IMR-90 (cell line): ENCODE data around the gene RASGRP1. TPM values are rescaled to one million over a fixed set of nuclear protein-coding genes. Genes with fewer than 3 reads are reported as not detected.

Experiments used
- ATAC-seq: fragments of 200-7000 bp; cut with Tn5 transposase; 2 replicates; pipeline ENCODE4 v1.9.1; 2020; ENCODE audit warnings: low read depth, mild to moderate bottlenecking, moderate library complexity
- BruUV-seq: library from RNA; stranded (reverse); fragments of 400-500 nt; replicated peaks from 2 replicates; lab custom pipeline; 2021; lab: Mats Ljungman, UMichigan
- CTCF ChIA-PET: fragments of 300-600 bp; formaldehyde crosslinking; extraction: SDS; loops from one replicate; lab custom pipeline; 2021; ENCODE audit warnings: antibody characterized with exemption; lab: Yijun Ruan, JAX
- POLR2A ChIA-PET: fragments of 300-600 bp; sonication (Branson Sonifier 250); formaldehyde crosslinking; loops from one replicate; lab custom pipeline; 2022; ENCODE audit warnings: antibody characterized with exemption; ENCODE audit not compliant: unreplicated experiment; lab: Charles Lee
- DNase-seq: peaks from one replicate; pipeline ENCODE4 v3.0.0; 2013
- H2AFZ ChIP-seq: replicated peaks from 2 replicates; pipeline ENCODE3; 2013; ENCODE audit warnings: low read length, mild to moderate bottlenecking; ENCODE audit not compliant: poor library complexity
- H2AK5ac ChIP-seq: 2 replicates; pipeline ENCODE4 v1.6.1; 2013; ENCODE audit warnings: low read depth, low read length, inconsistent platforms
- H2AK9ac ChIP-seq: replicated peaks from 2 replicates; pipeline ENCODE3; 2013; ENCODE audit warnings: mild to moderate bottlenecking, low read depth, low read length, moderate library complexity; ENCODE audit not compliant: poor library complexity
- H2BK120ac ChIP-seq: 2 replicates; pipeline ENCODE4 v1.6.1; 2013; ENCODE audit warnings: low read depth, low read length, inconsistent platforms
- H2BK15ac ChIP-seq: 3 replicates; pipeline ENCODE4 v1.6.1; 2013; ENCODE audit warnings: low read depth, low read length, inconsistent platforms
- H2BK20ac ChIP-seq: 2 replicates; pipeline ENCODE4 v1.6.1; 2013; ENCODE audit warnings: low read depth, mild to moderate bottlenecking, inconsistent platforms, low read length, moderate library complexity
- H2BK5ac ChIP-seq: 2 replicates; pipeline ENCODE4 v1.6.1; 2013; ENCODE audit warnings: mild to moderate bottlenecking, low read depth, low read length, inconsistent platforms; ENCODE audit not compliant: poor library complexity, severe bottlenecking
- H3K14ac ChIP-seq: replicated peaks from 2 replicates; pipeline ENCODE4 v1.6.1; 2013; ENCODE audit warnings: low read depth, low read length, inconsistent platforms
- H3K18ac ChIP-seq: 2 replicates; pipeline ENCODE4 v1.6.1; 2013; ENCODE audit warnings: low read depth, low read length, control low read depth
- H3K23ac ChIP-seq: 2 replicates; pipeline ENCODE4 v1.6.1; 2013; ENCODE audit warnings: low read depth, low read length, inconsistent platforms
- H3K27ac ChIP-seq: 2 replicates; pipeline ENCODE4 v1.5.1; 2013; ENCODE audit warnings: mild to moderate bottlenecking, control low read depth, low read length; ENCODE audit not compliant: insufficient read depth
- H3K27me3 ChIP-seq: 2 replicates; pipeline ENCODE4 v1.6.1; 2013; ENCODE audit warnings: low read length; ENCODE audit not compliant: control insufficient read depth, insufficient read depth
- H3K36me3 ChIP-seq: 2 replicates; pipeline ENCODE4 v1.6.1; 2013; ENCODE audit warnings: low read length, mixed read lengths; ENCODE audit not compliant: control insufficient read depth, insufficient read depth
- H3K4ac ChIP-seq: 2 replicates; pipeline ENCODE4 v1.6.1; 2013; ENCODE audit warnings: low read depth, low read length, inconsistent platforms
- H3K4me1 ChIP-seq: 2 replicates; pipeline ENCODE4 v1.6.1; 2013; ENCODE audit warnings: low read length, mixed read lengths; ENCODE audit not compliant: control insufficient read depth, insufficient read depth
- H3K4me2 ChIP-seq: 2 replicates; pipeline ENCODE4 v1.6.1; 2013; ENCODE audit warnings: low read depth, mild to moderate bottlenecking, control low read depth, low read length, moderate library complexity
- H3K4me3 ChIP-seq: 2 replicates; pipeline ENCODE4 v1.5.1; 2013; ENCODE audit warnings: low read depth, mild to moderate bottlenecking, control low read depth, low read length, moderate library complexity; ENCODE audit not compliant: insufficient read depth
- H3K56ac ChIP-seq: 2 replicates; pipeline ENCODE4 v1.6.1; 2013; ENCODE audit warnings: low read length, inconsistent platforms; ENCODE audit not compliant: insufficient read depth; ENCODE audit errors: extremely low read depth
- H3K79me1 ChIP-seq, 2 experiments: 2 replicates each; pipeline ENCODE4 v1.6.1; 2013; ENCODE audit warnings: low read length in 2 of 2, inconsistent platforms in 1 of 2, low read depth in 1 of 2
- H3K9ac ChIP-seq: 2 replicates; pipeline ENCODE4 v1.6.1; 2013; ENCODE audit warnings: low read depth, low read length, control low read depth
- H3K9me1 ChIP-seq: 2 replicates; pipeline ENCODE4 v1.6.1; 2013; ENCODE audit warnings: low read length, inconsistent platforms; ENCODE audit not compliant: insufficient read depth
- H3K9me3 ChIP-seq: 2 replicates; pipeline ENCODE4 v1.6.1; 2013; ENCODE audit warnings: low read length; ENCODE audit not compliant: control insufficient read depth, insufficient read depth
- H4K20me1 ChIP-seq: 2 replicates; pipeline ENCODE4 v1.6.1; 2013; ENCODE audit warnings: low read length, inconsistent platforms; ENCODE audit not compliant: insufficient read depth
- H4K5ac ChIP-seq: 2 replicates; pipeline ENCODE4 v1.6.1; 2013; ENCODE audit warnings: mild to moderate bottlenecking, low read depth, low read length, control low read depth
- H4K8ac ChIP-seq, 2 experiments: 2 replicates each; pipeline ENCODE4 v1.6.1; 2013; ENCODE audit warnings: low read depth in 2 of 2, low read length in 2 of 2, control low read depth in 1 of 2, inconsistent platforms in 1 of 2
- H4K91ac ChIP-seq: 2 replicates; pipeline ENCODE4 v1.6.1; 2013; ENCODE audit warnings: low read depth, low read length, inconsistent platforms; ENCODE audit not compliant: insufficient read depth
- BHLHE40 ChIP-seq: fragments of 150-350 bp; IDR thresholded peaks from 2 replicates; pipeline ENCODE4 v1.6.1; 2016; ENCODE audit warnings: mild to moderate bottlenecking, low read depth, low read length
- CEBPB ChIP-seq: IDR thresholded peaks from 2 replicates; pipeline ENCODE4 v1.6.1; 2012; ENCODE audit warnings: low read depth, low read length, improper control_type of control experiment
- CHD1 ChIP-seq: IDR thresholded peaks from 2 replicates; pipeline ENCODE4 v1.6.1; 2012; ENCODE audit warnings: low read depth, low read length, improper control_type of control experiment
- FOS ChIP-seq: fragments of 150-350 bp; IDR thresholded peaks from 2 replicates; pipeline ENCODE4 v1.6.1; 2016; ENCODE audit warnings: low read depth, low read length
- MAFK ChIP-seq: IDR thresholded peaks from 2 replicates; pipeline ENCODE4 v1.6.1; 2012; ENCODE audit warnings: low read depth, low read length, improper control_type of control experiment
- MAZ ChIP-seq: IDR thresholded peaks from 2 replicates; pipeline ENCODE4 v1.6.1; 2012; ENCODE audit warnings: low read depth, mild to moderate bottlenecking, low read length, improper control_type of control experiment, moderate library complexity, borderline replicate concordance
- MXI1 ChIP-seq: IDR thresholded peaks from 2 replicates; pipeline ENCODE4 v1.6.1; 2012; ENCODE audit warnings: low read depth, mild to moderate bottlenecking, low read length, moderate library complexity, borderline replicate concordance
- POLR2A ChIP-seq: IDR thresholded peaks from 2 replicates; pipeline ENCODE4 v1.6.1; 2012; ENCODE audit warnings: mild to moderate bottlenecking, low read depth, low read length
- RAD21 ChIP-seq: IDR thresholded peaks from 2 replicates; pipeline ENCODE4 v1.6.1; 2012; ENCODE audit warnings: low read length, improper control_type of control experiment
- RFX5 ChIP-seq: IDR thresholded peaks from 2 replicates; pipeline ENCODE4 v1.8.0; 2012; ENCODE audit warnings: low read depth, mild to moderate bottlenecking, low read length, moderate library complexity
- SMC3 ChIP-seq: fragments of 150-350 bp; IDR thresholded peaks from 2 replicates; pipeline ENCODE4 v1.6.1; 2016; ENCODE audit warnings: low read depth, mild to moderate bottlenecking, antibody characterized with exemption, low read length, moderate library complexity
- WGBS, 2 experiments: methylation state at CpG; one replicate each; pipeline versions ENCODE4 v1.1.5 to v1.1.7; 2013; ENCODE audit warnings: missing lambda C conversion rate in 2 of 2; ENCODE audit not compliant: insufficient read length in 1 of 2; ENCODE audit errors: extremely low coverage in 2 of 2; 5-methylcytosine and 5-hydroxymethylcytosine counted together
- dilution Hi-C: fragments of 300-500 bp; cut with HindIII; formaldehyde crosslinking; loops from one replicate; pipeline ENCODE4 v1.14.3; 2018; ENCODE audit warnings: low sequenced_read_pairs; ENCODE audit not compliant: unreplicated experiment
- in situ Hi-C: fragments of 300-500 bp; cut with MboI; formaldehyde crosslinking; loops from 3 replicates; pipeline ENCODE4 v1.14.3; 2019; ENCODE audit warnings: low sequenced_read_pairs, inconsistent platforms, mixed read lengths
- intact Hi-C: fragments of 100-400 bp; cut with micrococcal nuclease; formaldehyde crosslinking; loops from 2 replicates; pipeline ENCODE4 v1.10.0; 2022
- polyA plus RNA-seq, 3 experiments: library from polyadenylated mRNA; depleted of rRNA; stranded (reverse); fragments of >200 nt; gene quantifications; 2 replicates each; pipeline ENCODE4 v1.2.3, GENCODE V29; 2012; ENCODE audit warnings: low replicate concordance in 1 of 3
- total RNA-seq: library from RNA; depleted of rRNA; stranded (reverse); fragments of >200 nt; gene quantifications from 2 replicates; pipeline ENCODE4 v1.2.3, GENCODE V29; 2012
- TF ChIP-seq, protein P1 (sequence below): conservative IDR thresholded peaks from 2 replicates; pipeline ENCODE4 v1.5.1; 2012; ENCODE audit warnings: mild to moderate bottlenecking, low read depth, low read length, improper control_type of control experiment
- TF ChIP-seq, protein P2 (sequence below): fragments of 150-350 bp; IDR thresholded peaks from 2 replicates; pipeline ENCODE4 v1.6.1; 2016; ENCODE audit warnings: low read depth, mild to moderate bottlenecking, low read length, moderate library complexity, borderline replicate concordance

Gene RASGRP1
- total and polyA plus RNA-seq, 2 of the 4 experiments (the other 2 are of a cell fraction), result 1.4 to 3.2 TPM

DNA sequence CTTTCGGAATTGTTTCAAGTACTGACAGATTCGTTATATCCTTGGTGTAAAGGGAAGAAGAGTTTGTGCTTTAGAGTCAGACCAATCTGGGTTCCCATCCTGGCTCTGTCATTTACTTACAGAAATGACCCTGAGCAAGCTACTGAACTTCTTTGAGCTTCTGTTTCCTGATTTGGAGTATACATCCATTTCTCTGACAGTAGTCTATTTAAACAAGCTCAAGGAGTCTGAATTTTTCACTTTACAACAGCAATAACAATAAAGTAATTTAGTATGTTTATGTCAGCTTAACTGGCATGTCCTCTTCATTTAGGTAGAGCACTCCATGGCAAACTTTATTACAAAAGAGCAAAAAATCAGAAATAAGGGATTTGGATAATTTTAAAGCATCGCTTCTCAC, 82.9 kb downstream of the RASGRP1 start:
- Histone ChIP-seq H3K27ac (no peak overlapping the region), H3K18ac (no peak overlapping the region), H3K9me1 (peaks cover 7% of the 10 kb centered on the region), H3K4me1 (peaks cover 4% of the 10 kb centered on the region; the same call in 1 of the 2 replicates), H3K56ac (no peak overlapping the region), H3K36me3 (peaks cover 6% of the 10 kb centered on the region), H2BK5ac (no peak overlapping the region), H4K91ac (no peak overlapping the region), H3K79me1 (peaks cover 7 to 9% of the 10 kb centered on the region in 2 experiments), H4K20me1 (no peaks in the 10 kb centered on the region), H3K14ac (no peak overlapping the region), H3K4me2 (no peak overlapping the region), H2AFZ (no peak overlapping the region), H3K4ac (no peak overlapping the region), H3K4me3 (no peak overlapping the region), H3K9ac (no peak overlapping the region), H4K5ac (no peak overlapping the region), H3K27me3 (no peaks in the 10 kb centered on the region), H2AK9ac (no peak overlapping the region), H2BK15ac (no peak overlapping the region), H3K9me3 (no peaks in the 10 kb centered on the region), H2BK120ac (no peak overlapping the region), H2BK20ac (no peak overlapping the region), H3K23ac (no peak overlapping the region), H4K8ac (no peak overlapping the region), H2AK5ac (no peak overlapping the region)
- intact Hi-C loops, result no loop called here
- WGBS, 2 experiments, result no CpG with 5 or more reads among the region's 3 CpGs
- CTCF ChIA-PET, result interaction anchor here (0.9 to 1.3 kb wide), 3 partner anchors 42 to 206 kb away, joined by 3 to 5 read pairs (median 3); no protein-coding TSS in a partner anchor
- ATAC-seq, result no peak
- no peak for TF ChIP-seq RFX5
- TF ChIP-seq POLR2A, result no peak
- no peak for TF ChIP-seq FOS
- TF ChIP-seq MAFK, result no peak
- no peak for TF ChIP-seq RAD21
- TF ChIP-seq, protein P1, sequence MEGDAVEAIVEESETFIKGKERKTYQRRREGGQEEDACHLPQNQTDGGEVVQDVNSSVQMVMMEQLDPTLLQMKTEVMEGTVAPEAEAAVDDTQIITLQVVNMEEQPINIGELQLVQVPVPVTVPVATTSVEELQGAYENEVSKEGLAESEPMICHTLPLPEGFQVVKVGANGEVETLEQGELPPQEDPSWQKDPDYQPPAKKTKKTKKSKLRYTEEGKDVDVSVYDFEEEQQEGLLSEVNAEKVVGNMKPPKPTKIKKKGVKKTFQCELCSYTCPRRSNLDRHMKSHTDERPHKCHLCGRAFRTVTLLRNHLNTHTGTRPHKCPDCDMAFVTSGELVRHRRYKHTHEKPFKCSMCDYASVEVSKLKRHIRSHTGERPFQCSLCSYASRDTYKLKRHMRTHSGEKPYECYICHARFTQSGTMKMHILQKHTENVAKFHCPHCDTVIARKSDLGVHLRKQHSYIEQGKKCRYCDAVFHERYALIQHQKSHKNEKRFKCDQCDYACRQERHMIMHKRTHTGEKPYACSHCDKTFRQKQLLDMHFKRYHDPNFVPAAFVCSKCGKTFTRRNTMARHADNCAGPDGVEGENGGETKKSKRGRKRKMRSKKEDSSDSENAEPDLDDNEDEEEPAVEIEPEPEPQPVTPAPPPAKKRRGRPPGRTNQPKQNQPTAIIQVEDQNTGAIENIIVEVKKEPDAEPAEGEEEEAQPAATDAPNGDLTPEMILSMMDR, result no peak
- no peak for TF ChIP-seq MAZ
- no peak for TF ChIP-seq MXI1
- TF ChIP-seq CEBPB, result no peak
- TF ChIP-seq, protein P2, sequence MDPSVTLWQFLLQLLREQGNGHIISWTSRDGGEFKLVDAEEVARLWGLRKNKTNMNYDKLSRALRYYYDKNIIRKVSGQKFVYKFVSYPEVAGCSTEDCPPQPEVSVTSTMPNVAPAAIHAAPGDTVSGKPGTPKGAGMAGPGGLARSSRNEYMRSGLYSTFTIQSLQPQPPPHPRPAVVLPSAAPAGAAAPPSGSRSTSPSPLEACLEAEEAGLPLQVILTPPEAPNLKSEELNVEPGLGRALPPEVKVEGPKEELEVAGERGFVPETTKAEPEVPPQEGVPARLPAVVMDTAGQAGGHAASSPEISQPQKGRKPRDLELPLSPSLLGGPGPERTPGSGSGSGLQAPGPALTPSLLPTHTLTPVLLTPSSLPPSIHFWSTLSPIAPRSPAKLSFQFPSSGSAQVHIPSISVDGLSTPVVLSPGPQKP, result no peak
- no peak for TF ChIP-seq SMC3
- no peak for TF ChIP-seq BHLHE40
- no peak for TF ChIP-seq CHD1
- in situ Hi-C loops, result no loop called here
- dilution Hi-C loops, result no loop called here
- no peak for DNase-seq
- BruUV-seq, result no TSS peak
- POLR2A ChIA-PET, result no interaction called here
